ENCODE results near the gene FBXL13. TPM values are rescaled to one million over a fixed set of nuclear protein-coding genes. Genes with fewer than 3 reads are reported as not detected.

The FBXL13 gene
- total and polyA plus RNA-seq, 5 donors from 2014 or later, result 0.19 to 0.42 TPM; not detected in 3

- no peaks in the 10 kb centered on the region for H3K9me3 ChIP-seq (ENCODE audit: control insufficient read depth in 2 of 2, low read length in 2 of 2)
- Mint-ChIP-seq H3K4me1 (peaks cover 13 to 20% (median 16%) of the 10 kb centered on the region in 4 donors), H3K9me3 (peaks cover 0 to 2% (median 0%) of the 10 kb centered on the region in 7 donors), H3K27me3 (no peaks in the 10 kb centered on the region), H3K36me3 (peaks cover 13% of the 10 kb centered on the region), H3K27ac (no peak overlapping the region), H3K4me3 (no peak overlapping the region)
- no peaks in the 10 kb centered on the region for H3K36me3 ChIP-seq (ENCODE audit: control insufficient read depth, insufficient read depth, low read length)
- H3K4me3 ChIP-seq (ENCODE audit: low read depth, low read length), result no peak overlapping the region
- no peaks in the 10 kb centered on the region for H3K27me3 ChIP-seq (ENCODE audit: control insufficient read depth, insufficient read depth, low read length)
- H3K4me1 ChIP-seq (ENCODE audit: control insufficient read depth, insufficient read depth, low read length, poor library complexity, severe bottlenecking), result peaks cover 18% of the 10 kb centered on the region
- DNase-seq, result no peak
- ATAC-seq (ENCODE audit: low read depth in 2 of 2), result no peak
- H3K27ac ChIP-seq (ENCODE audit: insufficient read depth, low read length, poor library complexity, severe bottlenecking), result no peak overlapping the region
Observed at GRCh38 chr7:102874966-102875365, 199.6 kb downstream of the FBXL13 start.

- DNase-seq (peak in 2 of 3 donors; percentile 18 to 86), ATAC-seq (ENCODE audit: low read depth in 2 of 2) (peak; percentile 87 to 95)
- Histone ChIP-seq H3K9me3 (ENCODE audit: control insufficient read depth in 2 of 2, low read length in 2 of 2) (no peaks in the 10 kb centered on the region), H3K27ac (ENCODE audit: insufficient read depth, low read length, poor library complexity, severe bottlenecking) (no peak overlapping the region), H3K36me3 (ENCODE audit: control insufficient read depth, insufficient read depth, low read length) (no peaks in the 10 kb centered on the region), H3K27me3 (ENCODE audit: control insufficient read depth, insufficient read depth, low read length) (no peaks in the 10 kb centered on the region), H3K4me3 (ENCODE audit: low read depth, low read length) (peak overlapping the region; percentile 27), H3K4me1 (ENCODE audit: control insufficient read depth, insufficient read depth, low read length, poor library complexity, severe bottlenecking) (peaks cover 18% of the 10 kb centered on the region)
- Mint-ChIP-seq H3K4me3 (peak overlapping the region in 2 of 4 donors; percentile 10 to 30), H3K27me3 (no peaks in the 10 kb centered on the region), H3K9me3 (peaks cover 0 to 2% (median 0%) of the 10 kb centered on the region in 7 donors), H3K4me1 (peaks cover 13 to 20% (median 16%) of the 10 kb centered on the region in 4 donors), H3K27ac (peak overlapping the region; percentile 54 to 74 (median 68)), H3K36me3 (peaks cover 13% of the 10 kb centered on the region)
Observed at GRCh38 chr7:102874166-102874829, 200.3 kb downstream of the FBXL13 start.

- Mint-ChIP-seq H3K9me3 (peaks cover 0 to 2% (median 0%) of the 10 kb centered on the region in 7 donors), H3K4me1 (peaks cover 13 to 20% (median 16%) of the 10 kb centered on the region in 4 donors), H3K27me3 (no peaks in the 10 kb centered on the region), H3K27ac (peak overlapping the region; percentile 68 to 86 (median 74)), H3K4me3 (no peak overlapping the region), H3K36me3 (peaks cover 13% of the 10 kb centered on the region)
- H3K4me3 ChIP-seq (ENCODE audit: low read depth, low read length), result peak overlapping the region; percentile 27
- no peaks in the 10 kb centered on the region for H3K36me3 ChIP-seq (ENCODE audit: control insufficient read depth, insufficient read depth, low read length)
- H3K4me1 ChIP-seq (ENCODE audit: control insufficient read depth, insufficient read depth, low read length, poor library complexity, severe bottlenecking), result peaks cover 18% of the 10 kb centered on the region
- no peak for DNase-seq
- ATAC-seq (ENCODE audit: low read depth in 2 of 2), result peak in 1 of 2 donors; percentile 11
- H3K27me3 ChIP-seq (ENCODE audit: control insufficient read depth, insufficient read depth, low read length), result no peaks in the 10 kb centered on the region
- no peak overlapping the region for H3K27ac ChIP-seq (ENCODE audit: insufficient read depth, low read length, poor library complexity, severe bottlenecking)
- H3K9me3 ChIP-seq (ENCODE audit: control insufficient read depth in 2 of 2, low read length in 2 of 2), result no peaks in the 10 kb centered on the region
Observed at GRCh38 chr7:102873470-102874165, 201.0 kb downstream of the FBXL13 start.

- peaks cover 18% of the 10 kb centered on the region for H3K4me1 ChIP-seq (ENCODE audit: control insufficient read depth, insufficient read depth, low read length, poor library complexity, severe bottlenecking)
- H3K27me3 Mint-ChIP-seq, result no peaks in the 10 kb centered on the region
- no peak overlapping the region for H3K27ac Mint-ChIP-seq
- no peak overlapping the region for H3K27ac ChIP-seq (ENCODE audit: insufficient read depth, low read length, poor library complexity, severe bottlenecking)
- no peaks in the 10 kb centered on the region for H3K27me3 ChIP-seq (ENCODE audit: control insufficient read depth, insufficient read depth, low read length)
- DNase-seq (no peak), ATAC-seq (ENCODE audit: low read depth in 2 of 2) (no peak)
- no peaks in the 10 kb centered on the region for H3K9me3 ChIP-seq (ENCODE audit: control insufficient read depth in 2 of 2, low read length in 2 of 2)
- no peak overlapping the region for H3K4me3 Mint-ChIP-seq
- no peak overlapping the region for H3K4me3 ChIP-seq (ENCODE audit: low read depth, low read length)
- H3K36me3 Mint-ChIP-seq, result peaks cover 13% of the 10 kb centered on the region
- H3K4me1 Mint-ChIP-seq, result peaks cover 14 to 24% (median 20%) of the 10 kb centered on the region in 4 donors
- no peaks in the 10 kb centered on the region for H3K36me3 ChIP-seq (ENCODE audit: control insufficient read depth, insufficient read depth, low read length)
- H3K9me3 Mint-ChIP-seq, result peaks cover 0 to 3% (median 0%) of the 10 kb centered on the region in 7 donors
Observed at GRCh38 chr7:102872460-102872859, 202.1 kb downstream of the FBXL13 start.

- no peak overlapping the region for H3K4me3 Mint-ChIP-seq
- H3K4me1 Mint-ChIP-seq, result peaks cover 12 to 19% (median 15%) of the 10 kb centered on the region in 4 donors
- DNase-seq (no peak), ATAC-seq (ENCODE audit: low read depth in 2 of 2) (no peak)
- no peak overlapping the region for H3K4me3 ChIP-seq (ENCODE audit: low read depth, low read length)
- H3K27ac ChIP-seq (ENCODE audit: insufficient read depth, low read length, poor library complexity, severe bottlenecking), result no peak overlapping the region
- H3K27me3 ChIP-seq (ENCODE audit: control insufficient read depth, insufficient read depth, low read length), result no peaks in the 10 kb centered on the region
- H3K36me3 ChIP-seq (ENCODE audit: control insufficient read depth, insufficient read depth, low read length), result no peaks in the 10 kb centered on the region
- H3K27me3 Mint-ChIP-seq, result no peaks in the 10 kb centered on the region
- H3K36me3 Mint-ChIP-seq, result peaks cover 12% of the 10 kb centered on the region
- no peak overlapping the region for H3K27ac Mint-ChIP-seq
- H3K9me3 Mint-ChIP-seq, result peaks cover 0 to 3% (median 0%) of the 10 kb centered on the region in 7 donors
- H3K9me3 ChIP-seq (ENCODE audit: control insufficient read depth in 2 of 2, low read length in 2 of 2), result no peaks in the 10 kb centered on the region
- H3K4me1 ChIP-seq (ENCODE audit: control insufficient read depth, insufficient read depth, low read length, poor library complexity, severe bottlenecking), result peaks cover 9% of the 10 kb centered on the region
Observed at GRCh38 chr7:102869195-102869594, 205.4 kb downstream of the FBXL13 start.

GRCh38 chr7:102866535-102867215, 207.9 kb downstream of the FBXL13 start:
- Mint-ChIP-seq H3K9me3 (peaks cover 0 to 3% (median 0%) of the 10 kb centered on the region in 7 donors), H3K4me3 (no peak overlapping the region), H3K27me3 (no peaks in the 10 kb centered on the region), H3K4me1 (peaks cover 0 to 8% (median 4%) of the 10 kb centered on the region in 4 donors), H3K36me3 (peaks cover 8% of the 10 kb centered on the region), H3K27ac (no peak overlapping the region)
- Histone ChIP-seq H3K27me3 (ENCODE audit: control insufficient read depth, insufficient read depth, low read length) (no peaks in the 10 kb centered on the region), H3K27ac (ENCODE audit: insufficient read depth, low read length, poor library complexity, severe bottlenecking) (no peak overlapping the region), H3K4me1 (ENCODE audit: control insufficient read depth, insufficient read depth, low read length, poor library complexity, severe bottlenecking) (no peaks in the 10 kb centered on the region), H3K36me3 (ENCODE audit: control insufficient read depth, insufficient read depth, low read length) (no peaks in the 10 kb centered on the region), H3K4me3 (ENCODE audit: low read depth, low read length) (no peak overlapping the region), H3K9me3 (ENCODE audit: control insufficient read depth in 2 of 2, low read length in 2 of 2) (no peaks in the 10 kb centered on the region)
- ATAC-seq (ENCODE audit: low read depth in 2 of 2) (no peak), DNase-seq (no peak)

GRCh38 chr7:102864958-102865357, 209.6 kb downstream of the FBXL13 start:
- H3K4me1 ChIP-seq (ENCODE audit: control insufficient read depth, insufficient read depth, low read length, poor library complexity, severe bottlenecking), result no peaks in the 10 kb centered on the region
- H3K36me3 ChIP-seq (ENCODE audit: control insufficient read depth, insufficient read depth, low read length), result no peaks in the 10 kb centered on the region
- no peaks in the 10 kb centered on the region for H3K27me3 Mint-ChIP-seq
- peaks cover 0 to 3% (median 0%) of the 10 kb centered on the region in 7 donors for H3K9me3 Mint-ChIP-seq
- H3K27me3 ChIP-seq (ENCODE audit: control insufficient read depth, insufficient read depth, low read length), result no peaks in the 10 kb centered on the region
- H3K36me3 Mint-ChIP-seq, result peaks cover 3% of the 10 kb centered on the region
- DNase-seq, result no peak
- H3K4me3 Mint-ChIP-seq, result no peak overlapping the region
- H3K4me1 Mint-ChIP-seq, result peaks cover 0 to 6% (median 4%) of the 10 kb centered on the region in 4 donors
- no peak overlapping the region for H3K27ac ChIP-seq (ENCODE audit: insufficient read depth, low read length, poor library complexity, severe bottlenecking)
- ATAC-seq (ENCODE audit: low read depth in 2 of 2), result no peak
- H3K27ac Mint-ChIP-seq, result no peak overlapping the region
- no peaks in the 10 kb centered on the region for H3K9me3 ChIP-seq (ENCODE audit: control insufficient read depth in 2 of 2, low read length in 2 of 2)
- H3K4me3 ChIP-seq (ENCODE audit: low read depth, low read length), result no peak overlapping the region
